Measurements from ENCODE around the gene VTI1A. TPM values are rescaled to one million over a fixed set of nuclear protein-coding genes. Genes with fewer than 3 reads are reported as not detected.

The VTI1A gene
- total and polyA plus RNA-seq, 9 of the 15 experiments (the other 6 are each of a cell fraction or from before 2014, with no cell fraction given) = 9.3 to 21.4 (median 16.0) TPM

DNA sequence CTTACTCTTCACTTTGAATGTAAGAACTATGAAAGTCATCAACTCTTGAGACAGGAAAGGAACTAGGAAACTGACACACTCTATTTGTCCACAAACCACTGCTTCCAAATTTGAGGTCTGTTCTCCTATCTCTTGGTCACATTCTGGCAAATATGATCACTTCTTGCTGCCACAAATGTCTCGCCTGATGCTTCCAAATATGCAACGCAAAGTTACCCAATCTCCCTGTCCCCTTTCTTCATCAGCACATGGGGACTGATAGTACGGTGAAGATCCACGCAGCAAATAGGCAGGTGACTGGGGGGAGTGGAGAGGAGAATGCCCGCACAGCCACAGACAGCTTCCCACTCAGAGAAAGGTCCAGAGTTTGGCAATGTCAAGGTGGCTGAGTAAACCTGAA is 410.5 kb downstream of the VTI1A start (continued):
- TF ChIP-seq, protein P1, sequence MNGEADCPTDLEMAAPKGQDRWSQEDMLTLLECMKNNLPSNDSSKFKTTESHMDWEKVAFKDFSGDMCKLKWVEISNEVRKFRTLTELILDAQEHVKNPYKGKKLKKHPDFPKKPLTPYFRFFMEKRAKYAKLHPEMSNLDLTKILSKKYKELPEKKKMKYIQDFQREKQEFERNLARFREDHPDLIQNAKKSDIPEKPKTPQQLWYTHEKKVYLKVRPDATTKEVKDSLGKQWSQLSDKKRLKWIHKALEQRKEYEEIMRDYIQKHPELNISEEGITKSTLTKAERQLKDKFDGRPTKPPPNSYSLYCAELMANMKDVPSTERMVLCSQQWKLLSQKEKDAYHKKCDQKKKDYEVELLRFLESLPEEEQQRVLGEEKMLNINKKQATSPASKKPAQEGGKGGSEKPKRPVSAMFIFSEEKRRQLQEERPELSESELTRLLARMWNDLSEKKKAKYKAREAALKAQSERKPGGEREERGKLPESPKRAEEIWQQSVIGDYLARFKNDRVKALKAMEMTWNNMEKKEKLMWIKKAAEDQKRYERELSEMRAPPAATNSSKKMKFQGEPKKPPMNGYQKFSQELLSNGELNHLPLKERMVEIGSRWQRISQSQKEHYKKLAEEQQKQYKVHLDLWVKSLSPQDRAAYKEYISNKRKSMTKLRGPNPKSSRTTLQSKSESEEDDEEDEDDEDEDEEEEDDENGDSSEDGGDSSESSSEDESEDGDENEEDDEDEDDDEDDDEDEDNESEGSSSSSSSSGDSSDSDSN (IDR thresholded peaks at IDR 0.05; ENCODE audit: borderline replicate concordance in 1 of 2, low read depth in 2 of 2, low read length in 2 of 2) = no peak
- TF ChIP-seq FOXJ2 (tag; IDR thresholded peaks at IDR 0.05) (no peak), NFRKB (IDR thresholded peaks at IDR 0.05; ENCODE audit: low read depth) (no peak), CBFA2T2 (conservative IDR thresholded peaks at IDR 0.05) (no peak), U2AF1 (optimal IDR thresholded peaks at IDR 0.05; ENCODE audit: low read depth, low read length) (no peak), TFAM (CRISPR knock-in tag; conservative IDR thresholded peaks at IDR 0.05) (no peak), RBM34 (IDR thresholded peaks at IDR 0.05; ENCODE audit: borderline replicate concordance, insufficient read depth, low read length) (no peak)

DNA sequence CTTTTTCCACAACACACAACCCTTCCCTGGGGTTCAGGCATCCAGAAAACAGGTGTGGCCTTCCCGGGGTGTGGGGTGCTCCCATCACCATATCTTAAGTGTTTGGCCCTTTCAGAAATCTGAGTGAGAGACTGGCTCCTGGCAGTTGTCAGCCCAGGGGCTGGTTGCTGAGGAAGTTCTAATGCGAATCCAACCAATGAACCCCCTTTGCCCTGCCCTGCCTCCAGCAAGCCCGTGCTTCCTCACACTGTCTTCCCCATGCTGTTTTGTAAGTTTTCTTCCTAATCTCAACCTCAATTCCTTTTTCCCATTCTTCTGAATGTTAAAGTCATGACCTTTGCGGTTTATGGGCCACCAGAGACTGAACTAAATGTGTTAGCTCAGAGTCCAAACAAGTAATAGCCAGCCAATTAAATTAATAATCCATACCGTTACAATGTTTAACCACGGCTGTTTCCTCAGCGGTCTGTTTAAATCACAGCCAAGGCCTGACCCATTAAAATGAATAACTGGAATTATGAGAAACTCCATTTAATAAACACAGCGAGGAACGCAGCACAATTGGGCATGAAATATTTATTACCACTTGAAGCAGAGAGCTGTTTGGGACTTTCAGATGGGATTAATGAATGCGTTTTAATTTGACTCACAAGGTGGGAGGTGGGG is 412.1 kb downstream of the VTI1A start:
- H3K9me1 ChIP-seq (ENCODE audit: control insufficient read depth, insufficient read depth, low read length) = no peaks in the 10 kb centered on the region
- no peak overlapping the region for H3K4me2 ChIP-seq (ENCODE audit: insufficient read depth, low read length)
- H4K20me1 ChIP-seq (replicated peaks; ENCODE audit: control insufficient read depth, insufficient read depth, low read length) = no peaks in the 10 kb centered on the region
- H3K4me3 ChIP-seq = no peak overlapping the region
- H3K36me3 ChIP-seq (ENCODE audit: control insufficient read depth, insufficient read depth, low read length) = no peaks in the 10 kb centered on the region
- no peak overlapping the region for H3K27ac ChIP-seq (ENCODE audit: extremely low read depth, low read depth, low read length)
- FAIRE-seq = no peak
- ChIA-PET POLR2A (interaction anchor here (0.7 kb wide), 1 partner anchor 11 kb away, joined by 3 read pairs; no protein-coding TSS in a partner anchor), CTCF (ENCODE audit: low intra/inter-chr PET ratio) (no interaction called here)
- H3K9me3 ChIP-seq (replicated peaks; ENCODE audit: control insufficient read depth, insufficient read depth, low read depth, low read length) = peaks cover 1% of the 10 kb centered on the region; the same call in 1 of the 2 replicates
- H3K79me2 ChIP-seq (ENCODE audit: control insufficient read depth, insufficient read depth, low read length) = no peaks in the 10 kb centered on the region
- no peak for DNase-seq (ENCODE audit: extremely low read depth in 1 of 4, low spot score in 3 of 4)
- ATAC-seq = no peak
- no peak for TF ChIP-seq BRD4 (IDR thresholded peaks at IDR 0.05)
- no peak overlapping the region for H3K9ac ChIP-seq (ENCODE audit: insufficient read depth in 1 of 2, low read depth in 2 of 2, low read length in 2 of 2)
- no peak overlapping the region for H2AFZ ChIP-seq (ENCODE audit: low read depth, low read length)
- under 1% methylated on average over 9 of the region's 10 CpGs for WGBS (ENCODE audit: insufficient coverage, low coverage, missing lambda C conversion rate)
- H3K27me3 ChIP-seq (ENCODE audit: control insufficient read depth in 2 of 2, insufficient read depth in 2 of 2, low read length in 2 of 2) = 0 out of 5 replicates have a peak, but pooled peaks cover 0 to 4% of the 10 kb centered on the region in 2 experiments
- H3K4me1 ChIP-seq (replicated peaks in 1 of 2; ENCODE audit: control insufficient read depth in 2 of 2, insufficient read depth in 2 of 2, low read length in 2 of 2) = no peaks in the 10 kb centered on the region; a peak in 1 of 5 replicates
- no TSS peak for BruUV-seq (replicated peaks)
- intact Hi-C loops (cut with micrococcal nuclease) = no loop called here
- in situ Hi-C loops (cut with MboI) = no loop called here

Measured in K562 (cell line).